HL-60/S4 treated with phorbol 12-myristate 13-acetate at 8.2 ng/mL for 4 days and 3 days (cell line): ENCODE measurements around the gene CHIA.

Experiments
- in situ Hi-C: fragments of 300-500 bp; cut with MboI; formaldehyde crosslinking; loops from 2 replicates; pipeline ENCODE4 v1.15.0; 2022; ENCODE audit warnings: low sequenced_read_pairs

CHIA gene

GRCh38 chr1:111290630-111291029, at the start of gene CHIA:
TSS of gene CHIA (plus strand) at chr1:111290851. CDS start at chr1:111310468, 19,617 bp downstream.
- in situ Hi-C loops, result no loop called here

- in situ Hi-C loops, result loop anchor here (25.0 kb wide), 1 partner anchor 146 kb away; no protein-coding TSS in a partner anchor
These were observed 48.9 kb upstream of the CHIA start for GRCh38 chr1:111241797-111242196.

- in situ Hi-C loops, result loop anchor here (25.0 kb wide), 1 partner anchor 144 kb away; no protein-coding TSS in a partner anchor
These were observed 47.7 kb upstream of the CHIA start for GRCh38 chr1:111242805-111243523.

GRCh38 chr1:111247125-111247838, 43.4 kb upstream of the CHIA start:
- in situ Hi-C loops, result loop anchor here (25.0 kb wide), 1 partner anchor 140 kb away; no protein-coding TSS in a partner anchor

GRCh38 chr1:111249960-111250359, 40.7 kb upstream of the CHIA start:
- in situ Hi-C loops, result loop anchor here (25.0 kb wide), 1 partner anchor 137 kb away; no protein-coding TSS in a partner anchor

- in situ Hi-C loops, result no loop called here
These were observed 39.1 kb upstream of the CHIA start for GRCh38 chr1:111251570-111251969.

- in situ Hi-C loops, result no loop called here
These were observed 37.9 kb upstream of the CHIA start for GRCh38 chr1:111252786-111253185.

GRCh38 chr1:111253876-111254275, 36.8 kb upstream of the CHIA start:
- in situ Hi-C loops, result no loop called here

GRCh38 chr1:111256988-111257658, 33.5 kb upstream of the CHIA start:
- in situ Hi-C loops, result no loop called here

GRCh38 chr1:111267801-111268508, 22.7 kb upstream of the CHIA start:
- in situ Hi-C loops, result no loop called here

GRCh38 chr1:111269825-111270406, 20.7 kb upstream of the CHIA start:
- in situ Hi-C loops, result no loop called here

- in situ Hi-C loops, result no loop called here
These were observed 19.7 kb upstream of the CHIA start for GRCh38 chr1:111270771-111271463.

GRCh38 chr1:111271464-111271801, 19.2 kb upstream of the CHIA start:
- in situ Hi-C loops, result no loop called here

- in situ Hi-C loops, result no loop called here
These were observed 18.6 kb upstream of the CHIA start for GRCh38 chr1:111272081-111272480.

GRCh38 chr1:111274653-111275052, 16.0 kb upstream of the CHIA start:
- in situ Hi-C loops, result no loop called here

- in situ Hi-C loops, result no loop called here
These were observed 15.6 kb upstream of the CHIA start for GRCh38 chr1:111275079-111275478.

- in situ Hi-C loops, result no loop called here
These were observed 14.7 kb upstream of the CHIA start for GRCh38 chr1:111275780-111276433.

GRCh38 chr1:111279144-111279543, 11.5 kb upstream of the CHIA start:
- in situ Hi-C loops, result no loop called here

- in situ Hi-C loops, result no loop called here
These were observed 10.4 kb upstream of the CHIA start for GRCh38 chr1:111280267-111280666.

GRCh38 chr1:111281411-111281810, 9.2 kb upstream of the CHIA start:
- in situ Hi-C loops, result no loop called here
